DMS53 treated with DMSO at 0.1 percent for 48 hours (cell line): Measurements from ENCODE around the gene SMG5.
A peak's percentile ranks its signal among the peaks of the same experiment; 100 is the strongest.

Experiments used
- DNase-seq: peaks from one replicate; lab custom pipeline; 2025; ENCODE audit not compliant: unreplicated experiment; lab: John Stamatoyannopoulos, UW

Gene SMG5

DNA sequence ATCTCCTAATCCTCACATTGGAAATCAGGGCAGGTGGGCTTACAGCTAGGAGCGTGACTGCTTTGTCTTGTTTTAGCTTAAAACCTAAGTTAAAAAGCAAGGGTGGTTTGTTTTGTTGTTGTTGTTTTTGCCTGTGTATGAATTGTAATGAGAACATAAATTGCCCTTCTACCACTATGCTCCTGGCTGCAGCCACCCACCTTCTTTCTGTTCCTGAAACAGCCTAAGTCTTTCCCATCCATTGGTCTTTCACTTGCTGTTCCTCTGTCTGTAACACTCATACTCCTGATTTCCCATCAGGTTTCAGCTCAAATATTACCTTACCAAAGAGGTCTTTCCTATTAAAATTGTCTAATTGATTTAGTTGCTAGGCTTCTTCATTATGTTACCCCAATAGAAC, 896 bp upstream of the SMG5 start:
- DNase-seq, result no peak

DNA sequence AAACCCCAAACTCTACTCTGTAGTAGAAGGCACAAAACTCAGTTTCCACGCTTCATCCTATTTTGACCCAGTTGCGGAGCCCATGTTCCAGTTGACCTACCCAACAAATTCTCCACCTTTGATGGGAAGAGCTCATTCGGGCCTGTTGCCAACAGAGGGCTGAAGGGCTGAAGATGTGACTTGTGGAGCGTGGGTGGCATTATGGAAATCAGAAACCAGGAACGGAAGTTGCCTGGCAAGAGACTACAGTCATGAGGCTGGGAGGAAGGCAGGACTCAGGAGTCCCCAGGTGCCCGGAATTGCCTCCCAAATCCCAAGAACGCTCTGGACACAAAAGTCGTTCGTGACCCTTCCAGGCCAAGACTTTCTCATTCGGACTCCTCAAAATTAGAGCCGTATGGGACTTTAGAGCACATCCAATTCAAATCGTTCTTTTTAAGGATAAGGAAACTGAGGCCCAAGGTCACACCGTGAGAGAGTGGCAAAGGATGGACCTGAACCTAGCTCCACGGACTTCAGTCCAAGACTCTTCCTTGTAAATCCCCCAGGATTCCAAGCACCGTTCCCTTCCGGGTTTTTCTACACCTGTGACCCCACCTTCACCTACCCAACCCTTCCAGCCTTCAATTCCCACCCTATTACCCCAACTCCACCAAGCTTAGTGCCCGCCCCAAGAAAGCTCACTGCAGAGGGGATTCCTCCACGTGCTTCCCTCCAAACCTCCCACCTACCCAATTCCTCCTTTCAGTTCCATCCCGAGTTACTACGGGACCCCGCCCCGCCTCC, 739 bp downstream of the SMG5 start:
- peak; percentile 15 for DNase-seq

DNA sequence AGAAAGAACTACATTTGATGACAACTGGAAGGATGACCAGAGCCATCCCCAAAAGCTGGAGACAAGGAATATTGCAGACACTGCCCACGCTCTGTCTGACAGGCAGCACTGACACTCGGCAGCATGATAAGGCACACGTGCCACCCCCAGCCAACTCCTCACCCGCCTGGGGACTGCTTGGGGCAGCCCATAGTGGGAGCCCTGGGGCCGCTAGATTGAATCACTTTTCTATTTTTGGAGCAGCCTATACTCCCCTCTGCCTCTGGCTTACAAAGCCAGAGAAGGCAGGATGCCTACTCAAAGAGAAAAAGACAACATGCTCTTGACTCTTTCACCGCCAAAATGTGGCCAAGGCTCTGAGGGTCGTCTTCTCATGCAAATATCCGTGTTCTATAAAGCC, 1.3 kb downstream of the SMG5 start:
- no peak for DNase-seq

DNA sequence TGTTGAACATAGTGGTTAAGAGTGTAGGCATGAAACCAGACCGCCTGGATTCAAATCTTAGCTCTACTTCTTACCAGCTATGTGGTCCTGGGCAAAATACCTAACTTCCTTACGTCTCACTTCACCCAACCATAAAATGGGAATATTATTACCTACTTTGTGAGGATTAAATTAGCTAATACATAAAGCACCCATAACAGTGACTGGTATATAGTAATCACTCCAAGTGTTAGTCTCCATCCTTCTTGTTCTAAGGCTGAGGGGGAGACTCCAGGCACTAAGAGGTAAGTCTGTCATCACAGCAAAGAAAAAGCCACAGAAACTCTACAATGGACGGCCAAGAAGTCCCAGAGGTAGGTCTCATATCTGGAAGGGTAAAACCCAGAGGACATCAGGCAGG, 2.8 kb downstream of the SMG5 start:
- DNase-seq, result no peak

DNA sequence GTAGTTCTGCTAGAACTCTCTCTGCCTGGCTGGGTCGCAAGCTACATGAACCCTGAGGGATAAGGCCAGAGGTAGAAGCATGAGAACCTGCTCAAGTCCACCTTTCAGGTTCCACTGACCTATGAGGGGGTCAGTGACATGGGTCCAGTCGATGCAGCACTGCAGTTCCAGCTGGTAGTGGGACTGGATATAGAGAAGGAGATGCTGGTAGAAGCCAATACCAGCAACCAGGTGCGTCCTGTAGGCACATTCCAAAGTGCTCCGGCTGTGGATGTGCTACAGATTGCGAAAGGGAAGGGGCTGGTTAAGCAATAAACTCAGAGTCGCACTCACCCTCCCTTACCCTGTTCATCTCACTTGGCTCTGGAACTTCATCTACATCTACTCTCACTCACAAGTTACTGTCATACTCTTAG, 5.7 kb downstream of the SMG5 start:
- no peak for DNase-seq

DNA sequence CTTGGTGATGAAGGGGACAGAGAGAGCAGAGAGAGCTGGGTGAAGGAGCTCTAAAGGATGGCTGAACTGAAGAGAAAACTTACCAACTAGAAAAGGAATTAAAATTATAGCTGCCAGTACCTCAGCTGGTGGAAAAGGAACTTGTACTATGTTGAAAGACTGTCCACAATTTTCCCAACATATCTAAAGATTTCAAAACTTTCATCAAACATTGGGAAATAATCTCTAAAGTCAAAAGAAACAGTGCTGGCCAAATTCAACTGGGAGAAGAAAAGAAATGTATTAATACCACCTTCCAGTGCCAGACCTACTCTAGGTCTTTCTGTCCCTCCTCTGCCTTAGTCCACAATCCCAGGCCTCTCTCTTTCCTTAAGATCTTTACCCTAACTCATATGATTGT, 6.1 kb downstream of the SMG5 start:
- DNase-seq, result no peak

DNA sequence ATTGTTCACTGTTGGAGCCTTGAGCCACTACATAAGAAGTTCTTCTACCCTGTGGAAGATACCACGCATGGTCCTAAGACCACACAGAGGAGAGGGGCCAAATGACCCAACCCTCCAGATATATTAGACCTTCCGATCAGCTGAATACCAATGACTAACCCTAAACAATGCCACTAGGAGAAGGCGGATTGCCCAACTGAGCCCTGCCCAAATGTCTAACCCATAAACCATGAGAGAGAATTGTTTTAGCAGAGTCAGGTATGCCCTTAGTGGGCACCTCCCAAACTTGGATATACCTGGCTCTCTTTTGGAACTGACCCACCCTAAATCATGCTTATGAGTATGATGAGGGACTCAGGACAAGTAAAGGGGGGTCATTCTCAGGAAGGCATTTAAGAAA, 12.3 kb downstream of the SMG5 start:
- DNase-seq, result no peak

DNA sequence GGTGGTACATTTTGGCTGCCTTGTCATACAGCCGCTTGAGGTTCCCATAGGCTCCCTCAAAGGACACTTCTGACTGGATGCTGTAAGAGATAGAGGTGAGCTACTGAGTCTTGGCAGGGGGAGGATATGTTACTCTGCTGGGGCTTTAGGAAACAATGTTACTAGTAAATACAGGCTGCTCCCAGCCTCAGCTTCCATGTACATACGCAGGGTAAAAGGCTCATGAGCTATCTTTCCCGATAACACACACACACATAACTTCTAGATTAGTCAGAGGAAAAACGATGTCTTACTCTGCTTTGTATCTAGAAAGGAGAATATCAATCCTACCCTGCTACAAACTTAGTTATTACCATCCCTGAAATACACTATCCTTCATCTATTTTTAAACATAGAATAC, 14.3 kb downstream of the SMG5 start:
- no peak for DNase-seq

DNA sequence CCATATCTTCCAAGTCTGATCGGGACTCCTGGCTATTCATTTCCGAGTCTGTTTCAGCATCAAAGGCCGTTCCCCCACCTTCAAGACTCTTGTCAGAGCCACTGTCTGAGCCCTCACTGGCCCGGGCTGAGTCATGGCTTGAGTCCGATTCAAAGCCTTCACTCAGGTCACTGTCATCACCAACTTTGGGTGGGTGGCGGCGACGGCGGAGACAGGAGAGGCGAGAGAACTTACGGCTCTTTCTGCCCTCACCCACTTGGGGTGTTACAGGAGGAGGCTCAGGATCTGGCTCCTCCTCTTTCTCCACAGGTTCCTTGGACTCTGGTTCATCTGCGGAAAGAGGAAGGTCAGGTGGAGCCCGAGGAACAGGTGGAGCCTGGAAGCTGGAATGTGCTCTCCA, 16.6 kb downstream of the SMG5 start:
- no peak for DNase-seq

DNA sequence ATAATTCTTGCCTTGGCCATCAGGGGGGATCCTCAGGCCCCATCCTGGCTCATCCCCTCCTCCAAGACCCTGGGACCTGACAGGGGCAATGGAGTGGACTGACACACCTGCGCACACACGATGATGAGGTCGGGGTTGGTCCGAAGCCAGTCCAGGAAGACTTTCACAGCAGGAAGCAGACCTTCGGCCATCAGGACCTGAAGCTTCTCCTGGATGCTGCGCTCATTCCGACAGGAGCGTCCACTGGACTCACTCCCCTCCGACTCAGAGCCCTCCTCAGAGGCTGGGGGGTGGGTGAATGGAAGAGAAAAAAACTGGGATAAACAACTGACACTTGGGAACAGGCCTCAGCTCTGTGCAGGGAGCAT, 19.4 kb downstream of the SMG5 start:
- DNase-seq, result no peak

DNA sequence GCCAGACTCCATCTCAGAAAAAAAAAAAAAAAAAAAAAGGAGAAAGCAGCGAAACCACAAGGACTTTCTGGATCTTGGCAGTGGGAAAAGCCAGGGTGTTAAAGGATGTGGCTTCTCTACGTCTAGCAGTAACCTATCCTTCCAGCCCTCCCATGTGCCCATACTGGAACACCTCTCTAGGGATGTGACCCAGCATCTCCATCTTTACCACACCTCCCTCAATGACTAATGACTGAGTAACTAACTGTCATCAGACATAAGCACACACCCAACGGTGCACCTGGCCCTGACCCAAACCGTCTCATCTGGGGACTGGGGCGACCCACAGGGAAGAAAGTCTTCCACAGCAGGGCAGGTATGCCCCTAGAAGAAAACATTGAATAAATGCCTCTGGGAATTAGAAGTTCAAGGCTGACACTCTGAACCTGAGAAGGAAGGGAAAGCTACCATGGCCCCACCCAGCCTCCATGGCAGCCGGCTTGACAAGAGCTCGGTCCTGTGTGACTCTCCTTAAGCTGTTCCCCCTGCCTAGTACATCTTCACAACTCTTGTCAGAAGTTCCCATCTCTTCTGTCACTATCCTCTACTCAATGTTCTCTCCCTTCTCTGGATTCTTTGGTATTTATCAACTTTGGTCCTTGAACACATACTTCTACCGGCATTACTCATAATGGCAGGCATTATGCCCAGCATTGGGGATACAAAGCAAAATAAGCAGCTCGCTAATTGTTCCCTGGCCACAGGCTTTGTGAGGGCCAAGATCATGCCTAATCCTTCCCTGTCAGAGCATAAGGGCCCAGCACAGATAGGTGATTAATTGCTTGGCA, 20.0 kb downstream of the SMG5 start:
- DNase-seq, result no peak

DNA sequence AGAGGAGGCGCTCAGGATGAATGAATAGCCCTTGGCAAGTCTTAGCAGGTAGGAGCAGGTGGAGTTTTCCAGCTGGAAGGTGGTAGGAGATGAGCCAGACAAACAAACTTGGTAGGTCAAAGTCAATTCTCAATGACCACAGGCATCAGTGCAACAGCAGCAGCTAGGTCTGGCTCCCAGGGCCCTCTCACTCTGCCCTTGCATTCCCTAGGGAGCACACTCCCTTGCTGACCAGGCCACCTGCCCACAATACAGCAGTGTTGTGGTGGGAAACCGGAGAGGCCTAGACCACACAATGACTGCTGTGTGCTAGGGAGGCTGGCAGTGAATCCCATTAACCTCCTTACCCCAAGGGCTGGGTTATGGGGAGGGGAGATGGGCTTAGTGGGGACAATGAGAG, 21.7 kb downstream of the SMG5 start:
- no peak for DNase-seq

DNA sequence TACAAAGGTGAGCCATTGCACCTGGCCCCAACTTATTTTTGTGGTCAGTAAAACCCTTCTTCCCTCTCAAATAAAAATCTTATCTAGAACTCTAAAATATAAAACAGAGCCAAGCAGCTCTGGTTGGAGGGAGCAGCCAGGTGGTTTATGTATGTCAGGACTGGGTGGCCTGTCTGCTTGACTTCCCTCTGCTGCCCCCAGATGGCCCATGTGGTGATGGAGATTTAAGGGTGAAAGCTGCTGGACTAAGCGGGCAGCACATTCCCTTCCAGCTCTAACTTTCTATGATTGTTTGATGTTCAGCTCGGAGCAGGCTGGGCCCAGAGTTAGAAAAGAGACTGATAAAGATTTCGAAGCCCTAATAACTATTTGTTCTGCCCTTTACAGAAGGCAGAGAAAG, 22.8 kb downstream of the SMG5 start:
- no peak for DNase-seq

DNA sequence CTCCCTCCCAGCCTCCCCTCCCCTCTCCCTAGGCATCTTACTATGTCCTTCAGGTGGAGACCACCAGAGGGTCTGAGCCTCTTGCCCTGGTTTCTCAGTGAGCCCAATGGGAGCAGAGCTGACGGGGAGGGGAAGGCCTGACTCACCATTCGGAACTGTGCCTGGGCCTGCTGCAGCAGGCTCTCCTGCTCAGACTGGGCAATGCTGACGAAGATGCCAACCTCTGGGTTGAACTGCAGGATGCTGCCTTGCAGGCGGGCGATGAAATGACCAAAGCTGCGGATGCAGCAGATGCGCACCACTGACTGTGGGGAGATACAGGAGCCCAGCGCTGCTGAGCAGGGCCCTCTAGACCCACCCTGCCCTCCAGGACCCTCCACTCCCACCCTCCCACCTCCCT, 23.8 kb downstream of the SMG5 start:
- no peak for DNase-seq

DNA sequence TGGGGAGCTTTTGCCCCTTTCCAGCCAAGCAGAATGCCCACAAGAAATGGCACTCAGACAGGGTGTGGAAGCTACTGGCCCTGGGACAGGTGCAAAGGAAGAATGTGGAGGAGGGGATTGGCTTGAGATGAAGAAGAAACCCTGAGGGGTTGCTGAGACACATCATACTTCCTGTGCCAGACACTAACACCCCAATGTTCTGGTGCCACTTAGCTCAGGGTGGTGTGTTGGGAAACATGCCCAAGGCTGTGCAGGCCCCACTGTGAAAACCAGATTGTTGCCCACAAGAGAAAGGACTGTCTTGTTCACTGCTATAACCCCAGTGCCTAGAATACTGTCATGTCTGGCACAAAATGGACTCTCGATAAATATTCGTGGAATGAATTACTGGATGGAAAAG, 24.9 kb downstream of the SMG5 start:
- DNase-seq, result no peak

DNA sequence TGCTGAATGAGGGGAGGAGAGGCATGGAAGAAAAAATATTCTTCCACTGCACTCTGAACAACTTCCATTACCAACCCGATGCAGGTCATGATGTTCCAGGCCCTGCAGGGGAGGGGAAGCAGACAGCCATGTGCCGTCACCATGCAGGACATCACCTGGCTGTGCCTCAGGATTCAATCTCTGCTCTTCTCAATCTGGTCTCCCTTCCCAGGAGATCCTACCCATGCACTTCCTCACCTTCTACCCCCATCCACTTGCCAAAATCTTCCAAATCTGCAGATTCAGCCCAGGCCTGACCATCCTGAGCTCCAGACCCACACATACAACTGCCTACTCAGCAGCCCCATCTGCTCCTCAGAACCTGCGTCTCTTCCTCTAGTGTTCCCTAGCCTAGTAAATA, 29.0 kb downstream of the SMG5 start:
- no peak for DNase-seq

DNA sequence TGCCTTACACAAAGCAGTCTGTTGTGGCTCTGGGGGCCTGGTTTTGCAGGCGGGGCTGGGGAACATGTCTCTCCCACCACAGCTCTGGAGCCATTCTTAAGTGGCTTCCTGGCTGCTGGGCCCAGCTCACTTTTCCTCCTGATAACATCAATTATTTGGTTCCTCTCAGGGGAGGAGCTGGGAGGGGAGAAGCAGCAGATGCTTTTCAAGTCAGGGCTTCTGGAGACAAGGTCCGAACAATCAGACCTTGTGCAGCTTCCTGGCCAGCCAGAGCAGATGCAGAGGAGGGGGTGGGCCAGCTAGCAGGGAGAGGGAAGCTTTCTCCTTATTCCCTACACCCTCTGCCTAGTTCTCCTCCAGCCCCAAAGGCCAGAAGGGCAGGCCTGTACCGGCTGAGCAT, 31.1 kb downstream of the SMG5 start:
- no peak for DNase-seq

DNA sequence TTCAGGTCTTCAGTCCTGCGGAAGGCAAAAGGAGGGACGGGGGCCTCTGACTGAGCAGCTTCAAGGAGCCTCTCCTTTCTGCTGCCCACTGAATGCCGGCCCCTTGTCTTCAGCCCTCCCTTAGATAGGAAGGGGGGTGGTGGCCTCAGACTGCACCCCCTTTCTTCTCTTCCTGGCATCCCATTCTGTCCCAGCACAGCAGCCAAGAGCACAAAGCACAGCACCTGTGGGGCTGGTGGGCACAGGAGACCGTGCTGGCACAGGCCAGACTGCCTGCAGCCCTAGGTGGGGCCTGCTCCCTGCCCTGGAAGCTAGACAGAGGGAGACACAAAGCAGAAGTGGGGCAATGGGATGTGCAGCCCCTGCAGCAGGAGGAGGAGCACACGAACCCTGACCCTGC, 33.0 kb downstream of the SMG5 start:
- no peak for DNase-seq

DNA sequence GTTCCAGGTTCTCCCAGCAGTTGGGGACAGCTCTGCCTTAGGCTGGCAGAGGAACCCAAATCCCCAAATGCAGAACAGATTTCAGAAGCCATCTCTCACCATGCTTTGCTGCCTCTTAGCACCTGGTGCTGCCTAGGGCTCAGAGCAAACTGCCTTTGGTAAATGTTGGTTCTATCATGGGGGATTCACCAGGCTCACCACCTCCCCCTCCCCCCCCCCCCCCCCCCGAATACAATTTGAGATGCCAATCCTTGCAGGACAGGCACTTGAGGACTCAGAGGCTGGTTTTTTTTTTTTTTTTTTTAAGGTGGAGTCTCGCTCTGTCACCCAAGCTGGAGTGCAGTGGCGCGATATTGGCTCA, 34.3 kb downstream of the SMG5 start:
- no peak for DNase-seq

DNA sequence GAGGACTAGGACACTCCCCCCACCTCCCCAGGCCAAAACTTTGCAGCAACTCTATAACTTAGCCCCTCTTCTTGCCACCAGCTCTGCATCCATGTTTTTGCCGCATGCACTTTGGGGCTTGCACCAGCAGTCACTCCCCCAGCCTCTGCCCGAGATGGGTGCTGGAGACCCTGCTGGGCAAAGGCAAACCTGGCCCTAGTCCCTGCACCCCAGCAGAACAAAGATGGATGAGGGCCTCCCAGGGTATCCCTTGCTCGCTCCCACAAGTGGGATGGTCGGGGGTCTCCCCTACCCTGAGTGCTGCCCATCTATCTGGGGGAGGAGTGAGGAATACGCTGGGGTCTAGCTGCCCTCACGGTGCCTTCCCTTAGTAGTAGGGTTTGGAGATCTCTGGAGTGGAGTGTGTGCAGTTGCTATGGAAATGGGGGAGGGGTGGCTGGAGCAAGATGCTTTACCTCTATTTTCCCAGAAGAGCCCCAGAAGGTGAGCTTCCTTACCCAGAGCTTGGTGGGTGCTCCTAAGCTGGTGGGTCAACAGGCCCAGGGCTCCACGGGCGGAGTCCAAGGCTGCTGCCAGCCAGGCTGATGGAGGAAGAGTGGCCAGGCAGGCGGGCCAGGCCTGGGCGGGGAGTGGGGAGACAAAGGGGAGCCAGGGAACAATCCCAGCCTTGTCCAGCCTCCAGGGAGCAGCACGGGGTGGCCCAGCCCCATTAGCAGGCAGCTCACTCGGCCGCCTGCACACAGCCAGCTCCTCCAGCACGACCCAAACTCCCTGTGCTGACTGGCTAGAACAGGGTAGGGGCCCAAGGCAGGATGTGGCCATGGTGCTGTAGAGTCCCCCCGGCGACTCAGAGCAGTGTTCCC, 34.9 kb downstream of the SMG5 start, which contains the start of gene PAQR6:
Gene PAQR6, minus strand, starts transcription at position 597 of the 863 bp plus-strand sequence. CDS start 1,325 bp downstream, outside the sequence.
- no peak for DNase-seq

DNA sequence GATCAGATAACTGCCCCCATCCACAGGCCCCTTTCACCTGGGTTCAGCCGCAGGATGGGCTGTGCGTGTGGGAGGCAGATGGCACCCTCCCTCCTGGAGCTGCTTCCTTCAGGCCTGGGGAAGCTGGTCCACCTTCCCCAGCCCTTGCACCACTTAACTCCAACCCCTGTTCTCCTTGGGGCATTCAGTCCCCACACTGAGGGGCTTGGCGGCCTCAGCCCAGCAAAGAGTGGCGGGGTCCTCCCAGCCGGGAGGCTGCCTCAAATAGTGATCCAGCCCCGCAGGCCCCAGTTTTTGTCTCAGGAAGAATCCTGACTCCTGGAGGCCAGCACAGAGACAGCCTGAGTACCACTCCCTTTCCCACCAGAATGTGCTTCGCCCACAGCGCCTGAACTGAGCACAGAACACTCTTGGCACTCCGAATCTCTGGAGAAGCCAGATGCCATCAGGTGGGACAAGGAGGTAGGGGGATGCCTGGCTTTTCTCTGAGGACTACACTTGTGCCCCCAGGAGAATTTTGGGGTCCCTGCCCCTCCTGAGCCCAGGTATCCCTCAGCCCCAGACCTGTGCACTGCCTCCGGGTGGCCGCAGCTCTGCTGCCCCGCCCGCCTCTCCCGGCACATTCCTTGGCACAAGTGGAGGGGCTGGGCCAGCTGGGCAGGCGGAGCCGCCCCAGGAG, 35.7 kb downstream of the SMG5 start:
- no peak for DNase-seq
